Mesothelial cell of epicardium (in vitro differentiated cells): ENCODE data around the gene TBC1D2. TPM values are rescaled to one million over a fixed set of nuclear protein-coding genes. Genes with fewer than 3 reads are reported as not detected.

Experiments used
- DNase-seq, 2 experiments: peaks; one replicate each; pipeline ENCODE4 v3.0.0; 2021; ENCODE audit warnings: low spot score in 2 of 2; ENCODE audit not compliant: unreplicated experiment in 2 of 2
- H3K27ac Mint-ChIP-seq: 2 replicates; pipeline ENCODE4 v1.8.0; 2021; ENCODE audit warnings: mixed read lengths
- H3K27me3 Mint-ChIP-seq: 2 replicates; pipeline ENCODE4 v1.8.0; 2021; ENCODE audit warnings: low read depth, mixed read lengths
- H3K36me3 Mint-ChIP-seq: 2 replicates; pipeline ENCODE4 v1.8.0; 2021; ENCODE audit warnings: mixed read lengths
- H3K4me1 Mint-ChIP-seq: 2 replicates; pipeline ENCODE4 v1.8.0; 2021; ENCODE audit warnings: mixed read lengths
- H3K4me3 Mint-ChIP-seq: 2 replicates; pipeline ENCODE4 v1.8.0; 2021; ENCODE audit warnings: mild to moderate bottlenecking, moderate library complexity, mixed read lengths
- H3K9me3 Mint-ChIP-seq: 2 replicates; pipeline ENCODE4 v1.8.0; 2021; ENCODE audit warnings: mixed read lengths
- total RNA-seq: library from RNA; stranded (reverse); gene quantifications from 3 replicates; pipeline ENCODE4 v1.2.1, GENCODE V29; 2021
- TF ChIP-seq, protein P1 (sequence below): fragments of 200-600 bp; sonication (generic); IDR thresholded peaks from one replicate; pipeline ENCODE4 v1.5.0; 2021; ENCODE audit warnings: antibody characterized with exemption; ENCODE audit not compliant: unreplicated experiment

TBC1D2 gene
- total RNA-seq, 1 donor from 2014 or later: 7.0 TPM

DNA sequence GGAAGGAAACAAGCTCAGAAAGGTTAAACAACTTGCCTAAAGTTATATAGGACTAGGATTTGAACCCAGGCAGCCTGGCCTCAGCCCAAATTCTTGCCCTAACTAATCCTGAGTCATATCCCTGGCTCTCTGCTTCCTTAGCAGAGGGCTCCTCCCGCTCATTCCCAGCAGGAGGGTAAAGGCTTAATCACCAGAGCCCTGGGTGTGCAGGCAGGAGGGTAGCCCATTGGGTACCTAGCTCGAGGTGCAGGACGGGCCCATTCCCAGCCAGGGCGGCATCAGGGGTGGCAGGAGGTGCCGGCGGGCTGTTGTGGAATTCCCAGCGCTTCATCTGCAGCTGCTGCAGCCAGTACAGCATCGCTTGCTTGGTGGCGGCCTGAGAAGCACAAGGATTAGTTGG lies 3.9 kb downstream of the TBC1D2 start:
- no peak for DNase-seq
- TF ChIP-seq, protein P1, sequence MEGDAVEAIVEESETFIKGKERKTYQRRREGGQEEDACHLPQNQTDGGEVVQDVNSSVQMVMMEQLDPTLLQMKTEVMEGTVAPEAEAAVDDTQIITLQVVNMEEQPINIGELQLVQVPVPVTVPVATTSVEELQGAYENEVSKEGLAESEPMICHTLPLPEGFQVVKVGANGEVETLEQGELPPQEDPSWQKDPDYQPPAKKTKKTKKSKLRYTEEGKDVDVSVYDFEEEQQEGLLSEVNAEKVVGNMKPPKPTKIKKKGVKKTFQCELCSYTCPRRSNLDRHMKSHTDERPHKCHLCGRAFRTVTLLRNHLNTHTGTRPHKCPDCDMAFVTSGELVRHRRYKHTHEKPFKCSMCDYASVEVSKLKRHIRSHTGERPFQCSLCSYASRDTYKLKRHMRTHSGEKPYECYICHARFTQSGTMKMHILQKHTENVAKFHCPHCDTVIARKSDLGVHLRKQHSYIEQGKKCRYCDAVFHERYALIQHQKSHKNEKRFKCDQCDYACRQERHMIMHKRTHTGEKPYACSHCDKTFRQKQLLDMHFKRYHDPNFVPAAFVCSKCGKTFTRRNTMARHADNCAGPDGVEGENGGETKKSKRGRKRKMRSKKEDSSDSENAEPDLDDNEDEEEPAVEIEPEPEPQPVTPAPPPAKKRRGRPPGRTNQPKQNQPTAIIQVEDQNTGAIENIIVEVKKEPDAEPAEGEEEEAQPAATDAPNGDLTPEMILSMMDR: no peak
- Mint-ChIP-seq H3K27me3 (no peaks in the 10 kb centered on the region), H3K4me3 (no peak overlapping the region), H3K27ac (no peak overlapping the region), H3K4me1 (peaks cover 43% of the 10 kb centered on the region), H3K9me3 (no peaks in the 10 kb centered on the region), H3K36me3 (no peaks in the 10 kb centered on the region)

DNA sequence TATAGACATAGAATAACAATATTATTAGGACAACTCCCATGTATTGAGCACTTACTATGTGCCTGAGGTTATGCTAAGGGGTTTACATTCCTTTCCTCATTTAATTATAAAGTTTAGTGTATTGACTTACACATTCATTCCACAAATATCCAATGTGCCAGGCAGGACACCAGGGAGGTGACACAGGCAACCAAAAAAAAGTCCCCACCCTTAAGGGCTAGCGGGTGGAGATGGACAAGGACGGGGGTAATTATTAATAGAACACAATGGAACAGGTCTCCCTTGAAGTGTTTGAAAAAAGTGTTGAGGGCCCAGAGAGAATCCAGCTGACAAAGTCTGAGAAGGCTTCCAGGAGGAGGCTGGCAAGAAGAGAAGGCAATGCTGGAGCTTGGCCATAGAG lies 5.7 kb downstream of the TBC1D2 start:
- H3K4me3 Mint-ChIP-seq: no peak overlapping the region
- peaks cover 42% of the 10 kb centered on the region for H3K4me1 Mint-ChIP-seq
- H3K27ac Mint-ChIP-seq: peak overlapping the region; percentile 35
- H3K9me3 Mint-ChIP-seq: no peaks in the 10 kb centered on the region
- H3K27me3 Mint-ChIP-seq: no peaks in the 10 kb centered on the region
- DNase-seq: no peak
- TF ChIP-seq, protein P1: no peak
- no peaks in the 10 kb centered on the region for H3K36me3 Mint-ChIP-seq

DNA sequence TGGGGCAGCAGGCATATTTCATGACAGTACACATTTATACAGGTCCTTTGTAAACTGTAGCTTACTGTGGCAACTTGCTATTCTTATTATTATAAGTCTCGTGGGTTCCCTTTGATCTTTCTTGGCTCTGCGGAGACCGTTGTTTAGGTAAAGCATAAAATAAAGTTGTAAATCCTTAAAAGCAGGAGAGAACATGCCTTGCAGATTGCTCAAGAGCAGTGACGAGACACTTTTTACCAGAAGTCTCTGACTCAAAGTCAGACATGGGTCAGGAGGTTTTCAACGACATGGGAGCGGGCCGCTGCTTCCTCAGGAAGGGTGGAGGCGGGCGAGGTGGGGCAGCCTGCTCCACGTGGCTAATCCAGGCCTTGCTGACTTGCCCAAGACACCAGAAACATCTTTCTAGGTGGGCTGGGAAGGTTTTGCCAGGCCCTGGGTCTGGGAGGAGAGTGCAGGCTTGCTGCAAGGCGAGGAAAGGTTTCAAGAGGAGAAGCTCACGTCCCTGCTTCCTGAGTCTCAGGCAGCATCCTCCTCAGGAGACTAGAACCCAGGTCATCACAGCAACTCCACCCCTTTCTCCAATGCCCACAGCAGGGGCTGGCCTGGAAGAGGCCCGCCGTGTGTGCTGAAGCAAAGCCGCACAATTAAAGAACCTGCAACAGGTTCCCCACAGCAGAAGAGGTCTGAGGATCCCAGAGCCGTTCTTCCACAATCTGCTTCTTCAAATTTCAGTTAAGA lies 6.5 kb downstream of the TBC1D2 start:
- Mint-ChIP-seq H3K9me3 (no peaks in the 10 kb centered on the region), H3K4me1 (peaks cover 43% of the 10 kb centered on the region), H3K27me3 (no peaks in the 10 kb centered on the region), H3K27ac (peak overlapping the region; percentile 39), H3K36me3 (no peaks in the 10 kb centered on the region), H3K4me3 (no peak overlapping the region)
- DNase-seq: no peak
- TF ChIP-seq, protein P1: no peak

DNA sequence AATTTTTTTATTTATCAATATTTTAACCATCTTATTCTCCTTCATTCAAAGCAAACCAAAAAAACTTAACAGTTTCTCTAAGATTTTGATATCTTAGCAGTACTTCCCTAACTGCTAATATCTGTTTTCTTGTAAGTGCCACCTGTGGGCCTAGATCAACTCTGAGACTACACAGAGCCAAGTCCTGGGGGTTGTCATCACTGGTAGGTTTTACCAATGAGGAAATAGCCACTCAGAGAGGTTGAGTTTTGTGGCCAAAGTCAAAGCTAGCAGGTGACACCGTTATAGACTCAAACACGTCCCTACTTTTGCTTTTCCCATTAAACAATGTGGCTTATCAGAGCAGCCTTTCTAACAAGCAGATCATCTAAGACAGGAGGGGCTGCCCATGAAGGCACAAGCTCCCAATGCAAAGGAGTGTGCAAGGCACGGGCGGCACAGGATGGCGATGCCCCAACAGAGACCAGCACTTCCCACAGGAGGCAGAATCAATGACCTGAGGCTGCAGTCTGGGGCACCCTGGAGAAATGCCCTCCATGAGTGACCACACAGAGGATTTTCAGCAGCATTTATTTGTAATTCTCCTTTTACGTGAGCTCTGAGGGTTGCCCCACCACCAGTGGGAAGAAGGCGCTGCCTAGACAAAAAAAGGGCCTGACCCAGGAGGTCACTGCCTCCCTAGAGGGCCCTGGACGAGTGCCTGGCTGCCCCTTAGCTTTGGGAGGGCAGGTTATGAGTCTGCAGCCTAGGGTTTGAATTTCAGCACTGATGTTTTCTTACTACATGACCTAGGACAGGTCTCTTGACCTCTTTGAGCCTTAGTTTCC lies 7.4 kb downstream of the TBC1D2 start:
- Mint-ChIP-seq H3K36me3 (no peaks in the 10 kb centered on the region), H3K4me1 (peaks cover 38% of the 10 kb centered on the region), H3K27ac (no peak overlapping the region), H3K9me3 (no peaks in the 10 kb centered on the region), H3K4me3 (no peak overlapping the region), H3K27me3 (no peaks in the 10 kb centered on the region)
- DNase-seq: no peak
- TF ChIP-seq, protein P1: no peak

DNA sequence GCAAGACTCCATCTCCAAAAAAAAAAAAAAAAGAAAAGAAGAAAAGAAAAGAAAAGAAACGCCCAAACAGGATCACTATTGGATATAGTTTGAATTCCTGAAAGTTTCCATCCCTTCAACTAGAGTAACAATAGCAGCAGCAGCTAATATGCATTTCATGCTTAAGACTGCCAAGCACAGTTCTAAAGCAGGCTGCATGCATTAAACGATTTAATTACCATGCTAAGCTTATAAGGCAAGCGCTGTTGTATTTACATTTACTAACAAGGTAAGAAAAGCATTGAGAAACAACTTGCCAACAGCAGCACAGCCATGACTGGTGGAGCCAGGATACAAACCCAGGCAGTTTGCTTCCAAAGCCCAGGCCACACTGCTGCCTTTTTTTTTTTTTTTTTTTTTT lies 13.0 kb downstream of the TBC1D2 start:
- H3K4me1 Mint-ChIP-seq: peaks cover 13% of the 10 kb centered on the region
- H3K4me3 Mint-ChIP-seq: no peak overlapping the region
- H3K9me3 Mint-ChIP-seq: no peaks in the 10 kb centered on the region
- H3K36me3 Mint-ChIP-seq: no peaks in the 10 kb centered on the region
- TF ChIP-seq, protein P1: no peak
- no peak for DNase-seq
- no peak overlapping the region for H3K27ac Mint-ChIP-seq
- H3K27me3 Mint-ChIP-seq: no peaks in the 10 kb centered on the region
